HG03025 (cell line): Measurements from ENCODE around the gene ABCA8.
"Not testable (repeated sequence)": the region's sequence is repeated elsewhere in the genome, so short reads cannot be mapped to it uniquely, and the experiment has no call there.

Source experiments
- ATAC-seq: cut with Tn5 transposase; IDR thresholded peaks from one replicate; pipeline ENCODE4 v1.9.1; 2021; ENCODE audit warnings: mild to moderate bottlenecking, moderate library complexity; ENCODE audit not compliant: unreplicated experiment, low FRiP score

ABCA8 gene

DNA sequence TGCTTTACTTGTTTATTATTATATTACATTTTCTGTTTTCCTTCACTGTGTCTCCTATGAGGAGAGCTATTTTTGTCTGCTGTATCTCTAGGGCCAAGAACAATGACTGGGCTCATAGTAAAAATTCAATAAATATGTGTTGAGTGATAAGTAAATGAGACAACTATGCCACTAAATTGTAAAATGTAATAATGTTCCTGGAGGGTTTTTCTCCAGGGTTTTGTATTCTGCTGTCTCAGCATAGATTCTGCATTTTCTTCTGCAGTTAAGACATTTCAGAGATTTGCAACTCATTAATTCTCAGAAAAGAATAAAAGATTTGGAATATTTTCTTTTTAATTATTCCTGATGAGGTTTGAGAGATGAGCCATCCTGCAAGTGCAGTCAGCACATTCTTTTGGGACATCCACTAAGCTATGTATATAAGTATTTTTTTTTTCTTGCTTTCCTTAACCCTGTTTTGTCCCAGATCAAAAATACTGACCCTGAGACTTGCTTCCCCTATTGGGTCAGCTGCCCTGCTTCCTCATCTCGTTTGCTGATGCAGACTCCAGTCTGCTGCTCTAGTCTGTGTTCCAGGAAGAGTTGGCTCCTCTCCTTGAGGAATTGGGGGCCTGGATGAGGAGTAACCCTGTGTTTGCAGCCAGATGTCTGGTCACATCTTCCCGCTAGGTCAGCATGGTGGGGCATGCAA, 122.9 kb downstream of the ABCA8 start:
- no peak for ATAC-seq

DNA sequence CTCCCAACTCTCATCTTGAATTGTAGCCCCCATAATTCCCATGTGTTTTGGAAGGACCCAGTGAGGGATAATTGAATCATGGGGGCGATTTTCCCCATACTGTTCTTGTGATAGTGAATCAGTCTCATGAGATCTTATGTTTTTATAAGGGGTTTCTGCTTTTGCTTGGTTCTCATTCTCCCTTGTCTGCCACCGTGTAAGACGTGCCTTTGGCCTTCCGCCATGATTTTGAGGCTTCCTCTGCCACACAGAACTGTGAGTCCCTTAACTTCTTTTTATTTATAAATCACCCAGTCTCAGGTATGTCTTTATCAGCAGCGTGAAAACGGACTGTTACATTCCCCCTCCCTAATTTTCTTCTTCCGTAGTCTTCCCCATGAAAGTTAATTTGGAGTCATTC, 124.0 kb downstream of the ABCA8 start:
- no peak for ATAC-seq

DNA sequence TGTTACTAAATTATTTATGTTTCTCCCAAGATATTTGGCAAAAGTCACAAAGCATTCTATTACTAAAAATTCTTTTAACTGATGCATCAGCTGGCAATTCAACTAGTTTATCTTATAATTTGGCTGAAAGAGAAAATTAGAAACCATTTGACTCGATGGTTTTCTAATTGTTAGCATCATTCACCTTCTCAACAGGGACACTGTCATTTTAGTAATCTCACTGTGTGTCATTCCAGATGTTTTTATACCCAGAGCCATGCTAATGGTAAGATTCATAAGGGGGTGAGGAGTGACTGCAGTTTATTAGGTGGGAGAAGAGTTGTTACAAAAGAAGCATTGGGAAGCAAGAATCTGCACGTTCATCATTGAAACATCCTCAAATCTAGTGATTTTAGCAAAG, 124.9 kb downstream of the ABCA8 start:
- no peak for ATAC-seq

DNA sequence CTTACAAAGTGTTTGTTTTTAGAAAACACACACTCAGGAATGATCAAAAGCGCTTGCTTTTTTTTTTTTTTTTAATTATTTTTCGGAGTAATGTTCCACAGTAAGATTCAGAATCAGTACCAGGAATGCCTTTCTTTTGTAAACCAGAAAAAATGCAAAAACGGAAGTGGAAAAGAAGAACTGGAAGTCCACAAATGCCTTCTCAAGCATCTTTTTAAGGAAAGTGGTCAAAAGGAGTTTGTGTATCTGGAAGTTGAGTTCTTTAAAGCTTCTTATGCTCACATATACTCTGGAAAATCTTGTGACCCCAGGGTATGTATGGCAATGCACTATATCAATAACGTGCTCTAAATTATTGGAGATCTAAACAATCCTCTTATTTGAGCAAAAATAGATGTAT, 126.0 kb downstream of the ABCA8 start:
- no peak for ATAC-seq

DNA sequence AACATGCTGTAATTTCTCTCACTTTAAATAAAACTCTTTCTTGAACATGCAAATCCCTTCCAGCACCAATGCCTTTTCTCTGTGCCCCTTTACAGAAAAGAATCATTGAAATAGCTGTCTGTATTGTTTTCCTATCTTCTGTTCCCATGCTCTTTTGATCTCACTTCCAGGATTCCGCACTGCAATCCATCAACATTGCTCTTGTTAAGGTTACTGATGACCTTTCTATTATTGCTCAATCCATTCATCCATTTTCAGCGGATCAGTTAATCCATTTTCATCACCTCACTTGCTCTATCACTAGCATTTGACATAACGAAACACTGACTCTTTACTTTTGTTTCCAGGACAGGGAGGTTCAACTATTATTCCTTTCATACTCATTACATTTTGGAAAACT, 130.5 kb downstream of the ABCA8 start:
- ATAC-seq = no peak

DNA sequence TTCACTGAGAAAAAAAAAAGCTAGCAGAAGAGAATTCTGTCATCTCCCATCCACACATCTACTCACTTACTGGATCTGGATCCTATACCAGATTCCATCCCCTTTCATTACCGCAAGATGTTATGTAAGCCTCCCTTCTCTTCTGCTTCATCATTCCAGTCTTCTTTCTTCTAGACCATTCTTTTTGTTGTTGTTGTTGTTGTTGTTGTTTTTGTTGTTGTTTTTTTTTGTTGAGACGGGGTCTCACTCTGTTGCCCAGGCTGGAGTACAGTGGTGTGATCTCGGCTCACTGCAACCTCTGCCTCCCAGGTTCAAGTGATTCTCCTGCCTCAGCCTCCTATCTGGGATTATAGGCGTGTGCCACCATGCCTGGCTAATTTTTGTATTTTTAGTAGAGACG, 131.0 kb downstream of the ABCA8 start:
- not testable (repeated sequence) for ATAC-seq

DNA sequence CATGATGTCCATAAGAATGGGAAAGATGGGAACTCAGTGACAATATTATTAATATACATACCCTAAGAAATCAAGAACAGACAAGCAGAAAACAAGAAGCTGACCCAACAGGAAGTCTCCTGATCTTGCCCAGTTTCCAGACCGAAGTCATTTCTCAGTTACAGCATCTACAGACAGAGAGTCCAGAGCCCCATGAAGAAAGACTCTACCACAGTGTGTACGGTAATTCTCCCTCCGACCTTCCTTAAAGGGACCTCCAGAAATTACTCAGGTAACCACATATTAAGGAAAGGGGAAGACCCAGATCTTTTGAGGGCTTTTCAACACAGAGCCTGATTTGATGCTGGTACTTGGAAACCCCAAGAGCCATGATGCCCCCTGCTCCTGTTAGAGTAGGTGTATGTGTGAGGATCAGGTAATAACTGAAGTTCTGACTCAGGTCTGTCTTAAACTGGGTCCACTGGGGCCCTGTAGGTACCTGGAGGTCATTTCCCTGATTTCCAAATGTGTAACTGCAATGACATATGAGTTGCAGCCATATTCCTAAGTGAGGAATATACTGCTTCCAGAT, 132.4 kb downstream of the ABCA8 start:
- no peak for ATAC-seq

DNA sequence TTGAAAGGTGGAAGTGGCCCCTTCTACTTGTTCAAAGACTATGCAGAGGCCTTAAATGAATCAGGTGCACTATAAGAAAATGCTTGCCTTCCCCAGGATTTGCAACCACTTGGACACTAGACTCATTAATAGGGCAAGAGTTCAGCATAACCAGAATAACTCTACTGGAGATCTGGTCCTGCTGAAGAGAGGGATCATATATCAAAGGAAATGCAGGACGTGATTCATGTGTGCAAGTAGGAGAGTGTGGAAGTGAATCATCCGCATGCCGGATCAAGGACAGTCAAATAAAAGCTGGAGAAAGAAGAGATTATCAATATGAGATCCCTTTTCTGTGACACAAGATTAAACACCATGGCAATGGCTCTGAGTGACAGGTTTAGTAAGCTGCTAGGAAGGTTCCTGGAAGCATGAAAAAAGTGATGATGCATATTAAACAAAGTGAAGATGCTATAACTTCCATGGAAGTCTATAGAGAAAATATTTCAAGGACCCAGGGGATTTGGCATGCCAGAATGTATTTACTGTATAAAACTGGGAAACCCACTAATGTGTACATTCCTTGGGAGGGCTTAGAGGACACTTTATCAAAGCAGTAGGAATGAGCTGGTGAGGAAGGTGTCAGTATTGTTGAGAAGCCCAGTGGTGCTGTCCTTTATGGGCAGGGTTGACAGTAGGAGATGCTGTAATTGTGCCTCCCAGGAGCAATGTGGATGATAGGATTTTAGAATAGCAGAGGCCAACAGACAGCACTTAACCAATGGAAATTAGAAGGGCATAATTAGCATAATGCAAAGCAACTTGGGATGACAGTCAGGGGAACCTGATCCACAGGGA, 133.1 kb downstream of the ABCA8 start:
- ATAC-seq = no peak

DNA sequence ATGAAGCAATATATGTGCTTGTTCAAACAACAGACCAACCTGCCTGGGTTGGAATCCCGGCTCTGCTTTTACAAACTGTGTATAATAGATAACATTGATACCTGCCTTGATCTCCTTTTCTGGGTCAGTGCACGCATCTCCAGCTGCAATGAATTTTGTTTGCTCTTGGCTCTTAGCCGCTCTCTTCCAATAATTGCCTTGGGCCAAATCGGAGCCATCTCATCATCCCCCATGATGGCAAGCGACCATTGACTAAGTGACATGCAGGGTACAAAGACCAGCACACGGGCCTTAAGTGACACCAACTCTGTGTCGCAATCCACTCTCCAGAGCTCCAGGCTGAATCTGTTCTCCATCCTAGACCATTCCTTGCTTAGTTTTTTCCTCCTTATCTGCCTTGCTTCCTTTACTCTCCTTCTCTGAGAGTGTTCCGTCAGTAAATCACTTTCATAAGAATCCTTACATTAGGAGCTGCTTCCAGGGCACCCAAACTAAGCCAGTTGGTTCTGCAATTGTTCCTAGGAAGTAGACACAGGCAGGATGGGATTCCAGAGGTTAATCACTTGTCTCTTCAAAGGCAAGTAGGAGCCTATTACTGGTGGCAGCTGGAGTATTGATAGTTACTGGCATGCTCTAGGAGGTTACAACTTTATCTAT, 134.2 kb downstream of the ABCA8 start:
- ATAC-seq = no peak

DNA sequence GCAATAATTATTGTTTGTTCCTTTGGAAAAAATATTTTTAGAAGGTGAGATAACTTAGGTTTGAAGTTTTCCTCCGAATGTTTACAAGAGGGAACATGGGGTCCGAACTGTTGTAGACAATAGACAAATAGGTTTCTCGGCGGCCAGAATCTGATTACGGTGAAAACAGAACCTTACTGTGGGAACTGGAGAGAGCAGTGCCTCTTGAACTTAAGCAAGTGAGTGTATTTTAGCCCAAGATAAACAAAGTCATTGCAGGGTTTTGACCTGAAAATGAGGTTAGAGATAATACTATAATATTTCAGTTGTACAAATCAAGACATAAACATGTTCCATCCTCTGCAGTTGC, 134.7 kb downstream of the ABCA8 start:
- no peak for ATAC-seq

DNA sequence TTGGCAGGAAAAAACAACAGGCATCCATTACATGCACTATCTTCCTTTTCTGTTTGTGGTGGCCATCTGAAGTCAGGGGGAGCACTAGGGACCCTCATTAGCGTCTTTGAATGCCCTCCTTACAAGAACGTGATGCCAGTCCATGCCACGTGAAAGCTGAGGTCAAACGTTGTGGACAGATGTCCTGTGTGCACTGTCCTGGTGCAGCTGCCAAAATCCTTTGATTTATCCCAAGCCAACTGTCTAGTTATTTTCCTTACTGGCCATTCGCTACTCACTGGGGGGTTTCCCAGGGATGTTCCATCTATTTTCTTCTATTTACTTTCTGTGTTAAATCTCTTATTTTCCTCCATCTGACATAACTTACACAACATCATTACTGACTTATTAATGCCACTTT, 135.7 kb downstream of the ABCA8 start:
- ATAC-seq = no peak
